DOHH2 (cell line): ENCODE data around the gene SMARCAL1.

ENCODE experiments used
- H3F3A ChIP-seq: fragments of 200-600 bp; sonication (generic), shearing (Covaris generic); 2 replicates; pipeline ENCODE4 v1.6.0; 2016; ENCODE audit warnings: antibody characterized with exemption, mild to moderate bottlenecking; ENCODE audit not compliant: control insufficient read depth, insufficient read depth
- H3K27ac ChIP-seq: fragments of 200-600 bp; sonication (generic); 2 replicates; pipeline ENCODE4 v1.5.1; 2014; ENCODE audit warnings: low read depth, mild to moderate bottlenecking, low read length, moderate library complexity
- H3K27me3 ChIP-seq: fragments of 200-600 bp; sonication (generic); 2 replicates; pipeline ENCODE4 v1.6.1; 2014; ENCODE audit warnings: mild to moderate bottlenecking, low read length, mixed read lengths; ENCODE audit not compliant: control insufficient read depth
- H3K36me3 ChIP-seq: fragments of 200-600 bp; sonication (generic); 2 replicates; pipeline ENCODE4 v1.6.1; 2014; ENCODE audit warnings: mild to moderate bottlenecking, low read length, moderate library complexity, mixed read lengths; ENCODE audit not compliant: control insufficient read depth
- H3K4me1 ChIP-seq: fragments of 200-600 bp; sonication (generic); 2 replicates; pipeline ENCODE4 v1.6.1; 2014; ENCODE audit warnings: mild to moderate bottlenecking, low read length, mixed read lengths; ENCODE audit not compliant: control insufficient read depth
- H3K4me2 ChIP-seq: fragments of 200-600 bp; sonication (generic); 2 replicates; pipeline ENCODE4 v1.6.0; 2014; ENCODE audit warnings: mild to moderate bottlenecking, low read length, moderate library complexity
- H3K4me3 ChIP-seq: fragments of 200-600 bp; sonication (generic); 2 replicates; pipeline ENCODE4 v1.5.1; 2014; ENCODE audit warnings: mild to moderate bottlenecking, low read length, mixed read lengths
- H3K79me2 ChIP-seq: fragments of 200-600 bp; sonication (generic); 2 replicates; pipeline ENCODE4 v1.6.1; 2014; ENCODE audit warnings: mild to moderate bottlenecking, low read length, mixed read lengths; ENCODE audit not compliant: control insufficient read depth
- H3K9me2 ChIP-seq: fragments of 200-600 bp; sonication (generic); replicated peaks from 2 replicates; pipeline ENCODE4 v1.6.1; 2014; ENCODE audit warnings: mild to moderate bottlenecking, low read length, mixed read lengths; ENCODE audit not compliant: control insufficient read depth
- H3K9me3 ChIP-seq: fragments of 200-600 bp; sonication (generic); 2 replicates; pipeline ENCODE4 v1.6.1; 2014; ENCODE audit warnings: antibody characterized with exemption, low read length, mixed read lengths; ENCODE audit not compliant: control insufficient read depth, insufficient read depth
- H4K20me1 ChIP-seq: fragments of 200-600 bp; sonication (generic); 2 replicates; pipeline ENCODE4 v1.6.0; 2014; ENCODE audit warnings: low read depth, mild to moderate bottlenecking, antibody characterized with exemption, low read length, moderate library complexity; ENCODE audit not compliant: control insufficient read depth, insufficient read depth
- CTCF ChIP-seq: fragments of 200-600 bp; sonication (generic); IDR thresholded peaks from one replicate; pipeline ENCODE4 v1.5.1; 2014; ENCODE audit warnings: antibody characterized with exemption, mild to moderate bottlenecking, low read depth, low read length; ENCODE audit not compliant: poor library complexity, severe bottlenecking
- EZH2phosphoT487 ChIP-seq: fragments of 200-600 bp; sonication (generic); IDR thresholded peaks from 2 replicates; pipeline ENCODE4 v1.6.1; 2017; ENCODE audit warnings: borderline replicate concordance, mild to moderate bottlenecking, antibody characterized with exemption, low read length, moderate library complexity, mixed read lengths

The SMARCAL1 gene

GRCh38 chr2:216499641-216500218, 87.4 kb downstream of the SMARCAL1 start:
- TF ChIP-seq CTCF (no peak), EZH2phosphoT487 (no peak)
- H3K4me1 ChIP-seq = peaks cover 67% of the 10 kb centered on the region
- H3K4me2 ChIP-seq = peak overlapping the region; percentile 89
- H4K20me1 ChIP-seq = peaks cover 40% of the 10 kb centered on the region; the same call in 1 of the 2 replicates
- H3K27ac ChIP-seq = peak overlapping the region; percentile 77
- H3K9me2 ChIP-seq = no peaks in the 10 kb centered on the region
- H3K9me3 ChIP-seq = no peaks in the 10 kb centered on the region
- H3K36me3 ChIP-seq = peaks cover 72% of the 10 kb centered on the region
- peak overlapping the region; percentile 91 for H3K4me3 ChIP-seq
- no peaks in the 10 kb centered on the region for H3K27me3 ChIP-seq
- peaks cover 61% of the 10 kb centered on the region for H3F3A ChIP-seq
- peaks cover 80% of the 10 kb centered on the region for H3K79me2 ChIP-seq

- no peaks in the 10 kb centered on the region for H3K9me2 ChIP-seq
- H3F3A ChIP-seq = peaks cover 69% of the 10 kb centered on the region
- H3K9me3 ChIP-seq = no peaks in the 10 kb centered on the region
- peaks cover 58% of the 10 kb centered on the region for H3K4me1 ChIP-seq
- H3K27me3 ChIP-seq = no peaks in the 10 kb centered on the region
- peaks cover 40% of the 10 kb centered on the region; the same call in 1 of the 2 replicates for H4K20me1 ChIP-seq
- peak overlapping the region; percentile 77 for H3K27ac ChIP-seq
- TF ChIP-seq EZH2phosphoT487 (no peak), CTCF (no peak)
- peak overlapping the region; percentile 91 for H3K4me3 ChIP-seq
- peaks cover 78% of the 10 kb centered on the region for H3K36me3 ChIP-seq
- peak overlapping the region; percentile 89 for H3K4me2 ChIP-seq
- H3K79me2 ChIP-seq = peaks cover 71% of the 10 kb centered on the region
These were observed 88.3 kb downstream of the SMARCAL1 start for GRCh38 chr2:216500572-216500971.

GRCh38 chr2:216501854-216502253, 89.6 kb downstream of the SMARCAL1 start:
- TF ChIP-seq CTCF (no peak), EZH2phosphoT487 (no peak)
- Histone ChIP-seq H3K4me2 (peak overlapping the region; percentile 89), H3K9me3 (no peaks in the 10 kb centered on the region), H4K20me1 (peaks cover 40% of the 10 kb centered on the region; the same call in 1 of the 2 replicates), H3F3A (peaks cover 80% of the 10 kb centered on the region), H3K79me2 (peaks cover 59% of the 10 kb centered on the region), H3K27ac (no peak overlapping the region), H3K36me3 (peaks cover 88% of the 10 kb centered on the region), H3K27me3 (no peaks in the 10 kb centered on the region), H3K4me3 (no peak overlapping the region), H3K9me2 (no peaks in the 10 kb centered on the region), H3K4me1 (peaks cover 45% of the 10 kb centered on the region)
